Right kidney (tissue), 9 donors: ENCODE data around the gene MRPS7.

Experiments
- DNase-seq: peaks from one replicate; pipeline ENCODE4 v3.0.0-alpha.2; 2016
- long read RNA-seq, 8 donors: transcript quantifications; one replicate each; lab custom pipeline, GENCODE V29; 2026

Gene MRPS7
- long read RNA-seq, donor 1, transcript MRPS7-201 (5 exons, 1,406 nt): major isoform, 69 of 80 reads
- long read RNA-seq, donor 1, partial matches to known transcripts: 0 of 80 reads
- long read RNA-seq, donor 1, other reads (novel, unspliced or antisense): 5 of 80 reads
- long read RNA-seq, donor 2, transcript MRPS7-201 (5 exons, 1,406 nt): major isoform, 32 of 35 reads
- long read RNA-seq, donor 2, partial matches to known transcripts: 0 of 35 reads
- long read RNA-seq, donor 2, other reads (novel, unspliced or antisense): 0 of 35 reads
- long read RNA-seq, donor 3, transcript MRPS7-201 (5 exons, 1,406 nt): major isoform, 20 of 22 reads
- long read RNA-seq, donor 3, partial matches to known transcripts: 0 of 22 reads
- long read RNA-seq, donor 3, other reads (novel, unspliced or antisense): 0 of 22 reads
- long read RNA-seq, donor 4, transcript MRPS7-201 (5 exons, 1,406 nt): major isoform, 37 of 47 reads
- long read RNA-seq, donor 4, transcript MRPS7-203 (4 exons, 1,638 nt): minor isoform, 5 of 47 reads
- long read RNA-seq, donor 4, partial matches to known transcripts: 0 of 47 reads
- long read RNA-seq, donor 4, other reads (novel, unspliced or antisense): 0 of 47 reads
- long read RNA-seq, donor 5, transcript MRPS7-203 (4 exons, 1,638 nt): minor isoform, 5 of 75 reads
- long read RNA-seq, donor 5, transcript MRPS7-201 (5 exons, 1,406 nt): major isoform, 64 of 75 reads
- long read RNA-seq, donor 5, partial matches to known transcripts: 5 of 75 reads
- long read RNA-seq, donor 5, other reads (novel, unspliced or antisense): 0 of 75 reads
- long read RNA-seq, donor 6, transcript MRPS7-201 (5 exons, 1,406 nt): major isoform, 43 of 101 reads
- long read RNA-seq, donor 6, partial matches to known transcripts: 49 of 101 reads
- long read RNA-seq, donor 6, other reads (novel, unspliced or antisense): 6 of 101 reads
- long read RNA-seq, donor 7: 0 reads
- long read RNA-seq, donor 8, transcript MRPS7-201 (5 exons, 1,406 nt): major isoform, 58 of 63 reads
- long read RNA-seq, donor 8, partial matches to known transcripts: 0 of 63 reads
- long read RNA-seq, donor 8, other reads (novel, unspliced or antisense): 0 of 63 reads

DNA sequence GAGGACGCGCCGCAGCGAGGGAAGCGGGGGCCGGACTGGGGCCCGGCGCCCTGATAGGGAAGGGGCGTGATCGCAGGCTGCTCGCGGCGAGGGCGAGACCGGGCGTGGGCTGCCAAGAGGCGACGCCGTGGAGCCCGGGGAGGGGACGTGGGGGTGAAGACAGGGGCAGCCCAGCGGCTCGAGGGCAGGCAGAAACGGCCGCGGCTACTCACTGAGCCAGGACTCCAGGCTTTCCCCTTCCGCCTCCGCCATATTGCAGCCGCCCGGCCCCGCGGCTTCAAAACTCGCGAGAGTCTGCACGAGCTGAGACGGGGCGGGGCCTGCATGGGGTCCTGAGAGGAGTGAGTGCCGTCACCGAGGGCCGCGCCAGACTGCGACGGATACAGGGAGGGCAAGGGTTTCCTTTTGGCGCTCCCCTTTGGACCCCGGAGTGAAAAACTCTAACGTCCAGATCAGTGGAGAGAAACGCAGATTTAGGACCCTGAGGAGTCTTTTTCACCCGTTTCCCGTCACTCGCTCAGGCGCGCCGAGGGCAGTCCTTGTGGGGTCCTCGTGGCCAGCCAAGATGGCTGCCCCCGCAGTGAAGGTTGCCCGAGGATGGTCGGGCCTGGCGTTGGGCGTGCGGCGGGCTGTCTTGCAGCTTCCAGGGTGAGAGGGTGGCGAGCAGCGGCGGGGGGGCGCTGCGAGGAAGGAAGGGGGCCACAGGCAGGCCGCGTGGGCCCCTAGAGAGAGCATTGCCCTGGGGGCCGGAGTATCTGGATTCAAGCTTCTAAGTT lies at the start of gene MRPS7, which contains the start of gene GGA3:
Gene MRPS7, plus strand, starts transcription at position 544 of the 776 bp plus-strand sequence. Its CDS starts 22 bp downstream, at position 566.
Gene GGA3, minus strand, starts transcription at position 271 of the 776 bp plus-strand sequence. Its CDS starts 19 bp downstream, at position 252.
- DNase-seq: peak; percentile 100

DNA sequence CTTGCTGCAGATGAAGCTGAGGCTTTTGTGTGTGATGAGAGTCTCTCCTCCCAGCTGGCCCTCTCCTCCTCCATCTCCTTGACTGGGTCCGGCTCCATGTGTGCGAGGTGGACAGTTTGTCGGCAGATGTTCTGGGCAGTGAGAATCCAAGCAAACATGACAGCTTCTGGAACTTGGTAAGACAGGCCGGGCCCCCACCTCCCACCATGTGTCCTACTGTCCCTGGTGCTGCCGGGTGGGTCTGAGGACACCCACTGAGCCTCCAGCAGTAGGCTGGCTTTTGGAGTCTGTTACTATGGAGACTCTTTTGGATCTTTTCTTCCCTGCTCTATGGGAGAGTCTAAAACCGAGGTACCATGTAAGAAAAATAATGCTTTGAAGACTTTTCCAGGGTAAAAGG lies 43.5 kb upstream of the MRPS7 start:
- DNase-seq: no peak

DNA sequence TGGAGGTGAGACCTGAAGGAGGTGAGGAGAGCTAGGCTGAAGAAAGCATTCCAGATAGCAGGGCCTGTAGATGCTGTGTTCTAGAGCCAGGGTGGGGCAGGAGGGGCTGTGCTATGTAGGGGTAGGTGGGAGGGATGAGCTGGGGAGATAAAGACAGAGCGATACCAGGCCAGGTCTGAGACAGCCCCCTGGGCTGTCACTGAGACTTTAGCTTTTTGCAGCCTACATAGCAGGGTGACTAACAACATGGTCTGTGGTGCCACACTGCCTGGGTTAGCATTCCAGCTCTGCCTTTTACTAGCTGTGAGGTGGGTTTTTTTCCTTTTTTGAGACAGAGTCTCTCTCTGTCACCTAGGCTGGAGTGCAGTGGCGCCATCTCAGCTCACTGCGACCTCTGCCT lies 41.9 kb upstream of the MRPS7 start:
- DNase-seq: no peak

DNA sequence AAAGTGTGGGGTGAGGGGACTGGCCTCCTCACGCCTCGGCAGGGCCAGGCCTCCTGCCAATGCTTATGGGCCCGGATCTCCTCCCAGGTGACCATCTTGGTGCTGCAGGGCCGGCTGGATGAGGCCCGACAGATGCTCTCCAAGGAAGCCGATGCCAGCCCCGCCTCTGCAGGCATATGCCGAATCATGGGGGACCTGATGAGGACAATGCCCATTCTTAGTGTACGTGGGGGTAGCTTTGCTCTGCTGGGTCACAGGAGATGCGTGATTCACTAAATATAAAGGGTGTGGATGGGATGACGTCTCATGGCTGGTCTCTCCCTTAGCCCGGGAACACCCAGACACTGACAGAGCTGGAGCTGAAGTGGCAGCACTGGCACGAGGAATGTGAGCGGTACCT lies 36.7 kb upstream of the MRPS7 start:
- no peak for DNase-seq

DNA sequence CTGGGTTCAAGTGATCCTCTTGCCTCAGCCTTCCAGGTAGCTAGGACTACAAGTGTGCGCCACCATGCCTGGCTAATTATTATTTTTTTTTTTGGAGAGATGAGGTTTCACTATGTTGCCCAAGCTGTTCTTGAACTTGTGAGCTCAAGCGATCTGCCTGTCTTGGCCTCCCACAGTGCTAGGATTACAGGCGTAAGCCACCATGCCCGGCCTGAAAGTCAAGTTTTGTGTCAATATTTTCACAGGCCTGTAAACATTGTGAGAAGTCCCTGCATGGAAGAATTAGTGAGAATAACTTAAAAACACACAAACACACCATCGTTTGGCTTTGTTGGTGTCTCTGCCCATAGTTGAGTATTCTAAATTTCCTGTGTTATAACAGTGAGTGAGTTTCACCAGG lies 34.0 kb upstream of the MRPS7 start:
- DNase-seq: no peak

DNA sequence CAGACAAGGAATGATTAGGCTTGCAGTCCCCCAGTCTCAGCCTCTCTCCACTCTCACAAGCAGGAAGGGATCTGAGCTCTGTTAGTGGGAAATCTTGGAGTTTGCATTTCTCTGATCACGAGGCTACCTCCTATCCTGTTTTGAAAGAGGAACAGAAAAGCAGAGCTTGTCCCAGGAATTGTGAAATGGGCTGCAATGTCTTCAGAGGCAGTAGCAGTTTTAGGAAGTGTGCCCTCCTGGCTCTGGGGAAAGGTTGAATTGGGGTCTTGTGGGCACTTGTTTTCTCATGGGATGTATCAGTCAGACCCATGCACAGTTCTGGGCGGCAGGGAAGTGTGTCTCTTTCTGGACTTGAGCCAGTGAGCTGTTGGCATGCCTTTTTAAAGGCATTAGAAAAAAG lies 33.4 kb upstream of the MRPS7 start:
- no peak for DNase-seq

GRCh38 chr17:75228847-75229246 lies 32.8 kb upstream of the MRPS7 start:
- DNase-seq: no peak

- no peak for DNase-seq
Measured at GRCh38 chr17:75231071-75231470, 30.6 kb upstream of the MRPS7 start.

DNA sequence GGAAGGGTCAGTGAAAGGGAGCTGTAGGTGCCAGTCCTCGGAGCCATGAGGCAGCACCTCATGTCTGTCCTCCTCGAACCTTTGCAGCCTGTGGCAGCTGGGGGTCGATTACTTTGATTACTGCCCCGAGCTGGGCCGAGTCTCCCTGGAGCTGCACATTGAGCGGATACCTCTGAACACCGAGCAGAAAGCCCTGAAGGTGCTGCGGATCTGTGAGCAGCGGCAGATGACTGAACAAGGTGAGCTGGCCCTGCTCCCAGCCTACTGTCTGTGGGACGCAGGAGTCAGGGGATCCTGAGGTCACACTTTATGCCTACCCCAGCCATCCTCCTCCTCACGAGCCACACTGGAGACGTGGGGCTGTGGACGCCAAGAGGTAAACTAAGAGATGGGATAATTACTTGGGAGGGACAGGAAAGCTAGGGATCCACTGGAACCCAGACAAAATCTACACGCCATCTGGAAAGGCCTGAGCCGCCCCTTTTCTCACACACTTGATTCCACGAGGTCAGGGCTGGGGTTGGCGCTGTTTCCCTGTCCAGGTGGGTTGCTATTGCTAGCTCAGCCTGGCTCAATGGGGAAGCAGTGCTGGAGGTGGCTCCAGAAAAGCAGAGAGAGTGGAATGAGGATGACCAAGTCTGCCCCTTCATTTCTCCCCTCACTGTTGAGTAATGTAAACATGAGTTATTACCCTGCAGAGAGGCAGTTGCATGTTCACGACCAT lies 29.8 kb upstream of the MRPS7 start:
- no peak for DNase-seq

DNA sequence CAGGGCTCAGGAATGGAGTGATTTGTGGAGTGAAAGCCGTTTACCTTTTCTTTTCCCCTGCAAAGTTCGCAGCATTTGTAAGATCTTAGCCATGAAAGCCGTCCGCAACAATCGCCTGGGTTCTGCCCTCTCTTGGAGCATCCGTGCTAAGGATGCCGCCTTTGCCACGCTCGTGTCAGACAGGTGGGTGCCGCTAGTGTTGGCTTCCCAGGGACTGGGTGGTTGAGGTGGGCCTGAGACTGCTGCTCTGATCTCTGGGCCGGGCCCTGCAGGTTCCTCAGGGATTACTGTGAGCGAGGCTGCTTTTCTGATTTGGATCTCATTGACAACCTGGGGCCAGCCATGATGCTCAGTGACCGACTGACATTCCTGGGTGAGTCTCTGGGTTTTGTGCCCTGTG lies 28.9 kb upstream of the MRPS7 start:
- DNase-seq: no peak

DNA sequence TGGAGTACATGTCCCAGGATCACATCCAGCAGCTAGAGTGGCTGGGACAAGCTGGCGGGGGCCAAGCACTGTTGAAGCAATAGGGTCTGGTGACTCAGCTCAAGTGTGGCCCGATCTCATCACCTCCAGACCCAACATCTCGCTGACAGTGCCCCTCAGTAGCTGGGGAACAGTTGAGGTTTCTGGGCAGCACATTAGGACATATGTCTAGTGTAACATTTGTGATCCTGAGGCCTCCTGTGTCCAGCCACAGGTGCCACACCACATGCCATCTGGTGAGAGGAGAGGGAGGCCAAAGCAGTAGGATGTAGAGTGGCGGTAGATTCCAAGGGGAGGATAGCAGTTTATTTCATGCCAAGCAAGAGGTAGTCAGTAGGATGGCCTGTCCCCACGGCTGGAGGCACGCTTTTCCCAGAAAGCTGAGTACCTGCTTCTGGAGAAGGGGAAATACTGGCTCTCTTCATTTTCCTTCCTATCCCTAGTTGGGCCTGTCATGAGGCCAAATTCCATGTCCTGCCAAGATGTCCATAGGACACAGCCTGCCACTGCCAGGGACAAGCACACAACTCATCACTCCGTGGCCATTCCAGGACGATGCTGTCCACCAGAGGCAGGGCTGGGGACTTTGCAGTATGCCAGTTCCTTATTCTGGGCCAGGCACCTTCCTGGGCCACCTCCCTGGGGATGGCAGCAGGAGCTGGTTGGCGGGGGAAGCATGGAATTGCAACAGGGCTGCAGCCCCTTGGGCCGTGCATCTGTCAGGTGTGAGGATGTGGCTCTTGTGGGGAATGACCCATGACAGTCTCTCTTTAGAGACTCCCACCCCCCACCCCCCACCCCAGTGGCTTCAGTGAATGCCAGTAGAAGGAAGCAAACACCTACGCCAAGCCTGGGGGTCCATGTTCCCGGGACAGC lies 24.3 kb upstream of the MRPS7 start:
- DNase-seq: no peak

DNA sequence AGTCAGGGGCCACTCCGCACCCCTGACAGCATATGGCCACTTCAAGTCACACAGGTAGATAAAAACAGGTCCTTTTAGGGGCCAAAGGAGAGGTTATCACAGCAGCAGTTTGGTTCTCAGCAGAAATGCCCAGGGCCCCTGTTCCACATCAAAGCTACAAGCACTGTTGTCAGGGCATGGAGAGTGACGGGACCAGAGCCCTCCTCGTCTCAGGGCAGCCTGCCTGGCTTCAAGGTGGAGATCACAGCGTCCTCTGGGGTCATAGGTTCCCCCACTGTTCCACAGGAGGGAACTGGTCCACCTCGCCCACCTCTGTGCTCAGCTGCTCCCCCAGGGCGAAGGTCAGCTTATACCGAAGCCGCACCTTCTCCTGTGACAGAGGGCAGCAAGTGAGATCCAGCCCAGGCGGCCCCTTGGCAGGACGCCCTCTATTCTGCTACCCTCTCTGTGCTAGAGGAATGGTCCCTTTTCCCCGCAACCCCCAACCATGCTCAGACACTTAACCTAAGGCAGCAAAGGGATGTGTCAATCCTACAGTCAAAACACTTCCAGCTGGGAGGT lies 23.6 kb upstream of the MRPS7 start:
- DNase-seq: no peak

DNA sequence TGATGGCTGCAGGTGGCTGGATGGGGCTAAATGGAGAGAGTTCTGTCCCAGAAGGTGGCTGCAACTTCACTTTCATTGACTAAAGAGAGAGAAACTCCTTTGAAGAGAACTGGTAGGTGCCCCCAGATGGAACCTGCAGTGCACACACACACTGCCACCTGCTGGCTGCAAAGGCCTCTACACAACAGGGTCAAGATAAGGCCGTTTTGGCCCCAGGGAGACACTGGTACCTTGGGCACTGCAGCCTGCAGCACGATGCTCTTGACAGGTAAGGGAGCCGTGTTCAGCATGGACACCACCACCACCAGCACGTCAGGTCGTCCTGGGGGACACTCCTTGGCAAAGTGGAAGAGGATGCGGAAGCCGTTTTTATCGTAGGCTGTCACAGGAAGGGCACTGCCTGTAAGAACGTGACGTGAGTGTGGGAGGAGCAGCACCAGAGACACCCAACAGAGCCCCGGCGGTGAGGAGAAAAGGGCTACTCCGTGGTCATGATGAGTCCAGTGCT lies 22.9 kb upstream of the MRPS7 start:
- DNase-seq: peak; percentile 34

GRCh38 chr17:75239214-75239613 lies 22.5 kb upstream of the MRPS7 start:
- no peak for DNase-seq

DNA sequence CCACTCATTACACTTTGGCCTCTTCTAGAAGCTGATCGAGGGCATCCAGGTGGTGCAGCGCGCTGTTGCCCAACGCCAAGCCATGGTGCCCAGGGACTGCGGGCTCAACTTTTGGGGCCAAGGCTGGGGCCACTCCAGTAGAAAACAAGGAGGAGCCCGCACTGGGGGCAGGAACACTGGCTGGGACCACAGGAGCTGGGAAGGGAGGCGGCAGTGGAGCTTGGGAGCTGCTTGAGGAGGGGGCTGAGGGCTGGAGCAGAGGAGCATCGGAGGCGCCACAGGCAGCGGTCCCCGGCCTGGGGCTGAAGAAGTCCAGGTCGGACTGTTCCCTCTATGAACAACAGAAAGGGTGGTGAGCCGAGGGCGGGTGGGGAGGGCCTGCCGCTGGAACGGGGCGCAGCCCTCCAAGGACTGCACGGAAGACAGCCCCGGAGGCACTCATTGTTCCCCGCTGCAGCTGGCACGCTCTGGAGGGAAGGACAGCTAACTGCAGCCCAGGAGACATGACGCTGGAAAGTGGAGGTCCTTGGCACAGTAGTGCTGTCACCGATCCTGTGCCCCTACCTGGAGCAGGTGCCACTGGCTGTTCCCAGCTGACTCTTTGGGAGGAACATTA lies 21.8 kb upstream of the MRPS7 start:
- DNase-seq: no peak

DNA sequence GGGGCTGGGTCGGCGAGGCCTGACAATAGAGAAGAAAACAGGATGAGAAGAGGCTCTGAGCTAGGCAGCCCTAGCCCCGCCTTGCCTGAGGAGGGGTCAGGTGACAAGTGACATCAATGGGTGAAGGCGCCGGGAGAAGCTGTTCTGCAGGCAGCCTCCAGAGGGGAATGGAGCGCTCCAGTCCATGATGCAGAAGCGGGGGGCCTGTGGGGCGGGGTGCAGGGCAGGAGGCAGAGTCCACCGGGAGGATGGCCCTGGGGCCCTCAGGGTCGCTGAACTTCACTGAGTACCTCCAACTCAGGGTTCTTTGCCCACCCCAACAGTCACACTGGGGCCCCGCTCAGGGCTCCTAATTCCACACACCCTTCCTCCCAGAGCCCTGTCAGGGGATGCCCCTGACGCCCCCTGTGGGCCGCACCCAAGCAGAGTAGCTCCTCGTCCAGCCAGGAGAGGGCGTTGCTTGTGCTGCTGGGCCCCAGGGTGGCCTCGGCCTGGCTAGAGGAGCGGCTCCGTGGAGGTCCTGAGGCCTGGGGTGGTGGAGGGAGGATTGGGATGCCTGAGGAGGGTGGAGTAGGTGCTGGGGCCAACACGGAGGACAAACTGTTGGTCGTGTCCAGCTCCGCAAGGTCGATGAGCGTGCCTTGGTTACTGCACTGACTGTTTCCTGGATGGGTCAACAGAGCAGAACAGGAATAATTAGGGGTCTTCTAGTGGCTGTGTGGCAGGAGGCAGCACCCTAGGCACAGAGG lies 21.1 kb upstream of the MRPS7 start:
- DNase-seq: peak; percentile 37

DNA sequence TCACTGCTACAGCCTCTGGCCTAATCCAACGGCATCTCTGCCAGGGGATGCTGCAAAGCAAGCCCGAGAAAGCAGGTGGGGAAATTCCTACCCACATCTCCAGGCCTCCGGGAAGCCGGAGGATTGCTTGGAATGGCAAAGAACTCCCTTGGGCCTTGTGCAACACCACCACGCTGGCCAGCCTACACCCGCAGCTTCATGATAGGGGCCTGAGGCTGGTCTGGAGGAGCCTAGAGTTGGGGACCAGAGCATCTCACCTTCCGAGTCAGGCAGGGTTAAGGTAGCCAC lies 20.6 kb upstream of the MRPS7 start:
- no peak for DNase-seq

- no peak for DNase-seq
Measured at GRCh38 chr17:75241502-75241901, 20.2 kb upstream of the MRPS7 start.

- DNase-seq: no peak
Measured at GRCh38 chr17:75241996-75242460, 19.7 kb upstream of the MRPS7 start.
